ENCODE data around the gene TMEM9B. TPM values are rescaled to one million over a fixed set of nuclear protein-coding genes. Genes with fewer than 3 reads are reported as not detected.

Gene TMEM9B
- total RNA-seq (2021): 12.6 and 13.6 TPM in 2 replicates
- long read RNA-seq, transcript TMEM9B-205 (5 exons, 2,083 nt): major isoform, 169 of 194 reads
- long read RNA-seq, transcript TMEM9B-201 (4 exons, 1,659 nt): minor isoform, 20 of 194 reads
- long read RNA-seq, partial matches to known transcripts: 1 of 194 reads
- long read RNA-seq, other reads (novel, unspliced or antisense): 0 of 194 reads

DNA sequence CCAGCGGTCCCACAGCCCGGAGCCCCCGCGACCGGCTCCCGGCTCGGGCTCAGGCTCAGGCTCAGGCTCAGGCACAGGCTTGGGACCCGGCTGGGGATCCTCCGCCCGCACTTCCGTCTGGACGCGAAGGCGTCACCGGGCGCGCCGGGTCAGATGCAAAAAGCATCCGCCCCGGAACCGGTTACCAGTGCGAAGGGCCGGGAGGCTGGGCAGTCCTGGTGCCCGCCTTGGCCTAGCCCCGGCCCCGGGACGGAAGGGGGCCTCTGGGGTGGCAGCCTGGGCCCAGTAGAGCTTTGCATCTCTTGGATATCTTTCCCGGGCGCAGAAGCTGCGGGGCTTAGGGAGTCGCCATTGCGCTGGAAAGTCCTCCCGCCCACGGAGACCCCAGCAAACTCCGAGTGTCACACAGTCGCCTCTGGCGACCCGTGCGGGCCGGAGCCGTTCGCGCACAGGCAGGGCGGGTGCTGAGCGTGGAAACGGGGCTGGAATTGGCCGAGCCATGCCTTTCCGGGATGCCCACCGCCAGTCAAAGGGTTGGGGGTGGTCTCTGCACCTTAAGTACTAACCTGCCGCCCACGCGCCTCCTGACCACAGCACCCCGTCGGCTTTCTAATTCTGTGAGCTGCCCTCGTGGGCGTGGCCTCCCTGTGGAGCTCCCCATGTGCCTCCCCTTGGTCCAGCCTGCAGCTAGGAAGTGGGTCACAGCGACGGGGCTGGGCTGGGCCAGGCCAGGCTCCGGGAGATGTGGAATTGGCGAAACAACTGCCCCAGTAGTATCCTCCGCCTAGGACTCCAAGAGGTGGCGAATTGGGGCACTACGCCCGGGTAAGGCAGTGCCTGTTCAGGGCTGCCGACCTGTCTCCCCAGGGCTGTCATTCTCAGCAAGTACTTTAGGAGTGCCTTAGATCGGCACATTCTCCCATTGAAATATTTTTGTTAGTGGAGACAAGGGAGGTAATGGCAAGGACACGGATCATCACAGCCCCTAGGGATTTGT is at the start of gene TMEM9B:
Gene TMEM9B, minus strand, starts transcription at position 119 of the 997 bp plus-strand sequence. CDS start 129 bp downstream, outside the sequence.
- no peak within 1 kb of the TSS for H4K5ac ChIP-seq (ENCODE audit: insufficient read length, low read depth, low read length)
- H3K23ac ChIP-seq (ENCODE audit: insufficient read length, low read depth, low read length): no peak within 1 kb of the TSS
- H3K4me3 Mint-ChIP-seq: peak within 1 kb of the TSS; percentile 92 to 96
- H2BK12ac ChIP-seq (ENCODE audit: insufficient read length, low read depth, low read length): no peak within 1 kb of the TSS
- peaks cover 10 to 16% of the 10 kb centered on the region in 2 experiments for H3K4me1 Mint-ChIP-seq
- H3K27me3 Mint-ChIP-seq (ENCODE audit: low read depth): no peaks in the 10 kb centered on the region
- WGBS (ENCODE audit: extremely low coverage, insufficient read length, low lambda C conversion rate): no CpG with 5 or more reads among the region's 67 CpGs
- no peak within 1 kb of the TSS for H3T11ph ChIP-seq (ENCODE audit: low read length)
- H2BK15ac ChIP-seq (ENCODE audit: low read depth, low read length): no peak within 1 kb of the TSS
- H3K56ac ChIP-seq (ENCODE audit: insufficient read length, low read depth, low read length): no peak within 1 kb of the TSS
- H3K4me1 ChIP-seq (ENCODE audit: insufficient read depth, low read length): no peaks in the 10 kb centered on the region
- H3K18ac ChIP-seq (ENCODE audit: insufficient read length, low read depth, low read length): peak within 1 kb of the TSS; percentile 3
- no peaks in the 10 kb centered on the region for H3K79me1 ChIP-seq (ENCODE audit: insufficient read depth, low read depth, low read length, poor library complexity, severe bottlenecking)
- no peaks in the 10 kb centered on the region for H3K36me3 Mint-ChIP-seq (ENCODE audit: insufficient read depth in 1 of 3, low read depth in 3 of 3)
- no peaks in the 10 kb centered on the region for H4K20me1 ChIP-seq (ENCODE audit: control insufficient read depth, insufficient read depth, insufficient read length)
- no peak within 1 kb of the TSS for H4K8ac ChIP-seq (replicated peaks; ENCODE audit: insufficient read length, low read depth, low read length)
- peak within 1 kb of the TSS; percentile 70 for H3K4me2 ChIP-seq (ENCODE audit: insufficient read depth, insufficient read length, low read length)
- no peak within 1 kb of the TSS for H3K27ac ChIP-seq (ENCODE audit: insufficient read length, low read depth, low read length)
- no peaks in the 10 kb centered on the region for H3K9me3 ChIP-seq (ENCODE audit: control insufficient read depth, low read depth, low read length)
- H3K9ac ChIP-seq (ENCODE audit: extremely low read depth, insufficient read length, low read length): peak within 1 kb of the TSS; percentile 44
- peak; percentile 91 for DNase-seq
- no peak within 1 kb of the TSS for H3K4ac ChIP-seq (ENCODE audit: low read depth, low read length)
- no peak within 1 kb of the TSS for H4K91ac ChIP-seq (ENCODE audit: insufficient read length, low read depth, low read length)
- H3K27me3 ChIP-seq (ENCODE audit: insufficient read depth, low read length): no peaks in the 10 kb centered on the region
- peak within 1 kb of the TSS; percentile 18; the same call in 1 of the 2 replicates for H3K14ac ChIP-seq (ENCODE audit: insufficient read depth, low read length)
- H2BK5ac ChIP-seq (ENCODE audit: insufficient read length, low read length): no peak within 1 kb of the TSS
- peaks cover 0 to 2% of the 10 kb centered on the region in 2 experiments; a peak in 1 of 5 replicates for H3K9me3 Mint-ChIP-seq
- H2BK20ac ChIP-seq (ENCODE audit: low read depth, low read length, poor library complexity, severe bottlenecking): no peak within 1 kb of the TSS
- no peak within 1 kb of the TSS for H2AFZ ChIP-seq (ENCODE audit: low read length)
- TF ChIP-seq, protein P1, sequence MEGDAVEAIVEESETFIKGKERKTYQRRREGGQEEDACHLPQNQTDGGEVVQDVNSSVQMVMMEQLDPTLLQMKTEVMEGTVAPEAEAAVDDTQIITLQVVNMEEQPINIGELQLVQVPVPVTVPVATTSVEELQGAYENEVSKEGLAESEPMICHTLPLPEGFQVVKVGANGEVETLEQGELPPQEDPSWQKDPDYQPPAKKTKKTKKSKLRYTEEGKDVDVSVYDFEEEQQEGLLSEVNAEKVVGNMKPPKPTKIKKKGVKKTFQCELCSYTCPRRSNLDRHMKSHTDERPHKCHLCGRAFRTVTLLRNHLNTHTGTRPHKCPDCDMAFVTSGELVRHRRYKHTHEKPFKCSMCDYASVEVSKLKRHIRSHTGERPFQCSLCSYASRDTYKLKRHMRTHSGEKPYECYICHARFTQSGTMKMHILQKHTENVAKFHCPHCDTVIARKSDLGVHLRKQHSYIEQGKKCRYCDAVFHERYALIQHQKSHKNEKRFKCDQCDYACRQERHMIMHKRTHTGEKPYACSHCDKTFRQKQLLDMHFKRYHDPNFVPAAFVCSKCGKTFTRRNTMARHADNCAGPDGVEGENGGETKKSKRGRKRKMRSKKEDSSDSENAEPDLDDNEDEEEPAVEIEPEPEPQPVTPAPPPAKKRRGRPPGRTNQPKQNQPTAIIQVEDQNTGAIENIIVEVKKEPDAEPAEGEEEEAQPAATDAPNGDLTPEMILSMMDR (conservative IDR thresholded peaks at IDR 0.05): no peak
- H2BK120ac ChIP-seq (ENCODE audit: low read depth, low read length, poor library complexity, severe bottlenecking): no peak within 1 kb of the TSS
- no peak within 1 kb of the TSS for H2AK5ac ChIP-seq (ENCODE audit: insufficient read length, low read length)
- 0 out of 2 replicates have a peak, but pooled peaks cover 1% of the 10 kb centered on the region for H3K79me2 ChIP-seq (ENCODE audit: insufficient read depth, low read length)
- peaks cover 7% of the 10 kb centered on the region for H3K23me2 ChIP-seq (ENCODE audit: insufficient read length, low read depth, low read length, poor library complexity, severe bottlenecking)
- peak within 1 kb of the TSS; percentile 77 to 92 (median 79); a peak in 4 of 7 replicates for H3K27ac Mint-ChIP-seq

Data from H9 (cell line).